ENCODE results near the gene PRRG4.
A peak's percentile ranks its signal among the peaks of the same experiment; 100 is the strongest.
"Not testable (repeated sequence)": the region's sequence is repeated elsewhere in the genome, so short reads cannot be mapped to it uniquely, and the experiment has no call there.

Gene PRRG4

GRCh38 chr11:32829680-32830412, at the start of gene PRRG4:
Gene PRRG4, plus strand, starts transcription at chr11:32829927. Its CDS starts 603 bp downstream, at chr11:32830530.
- peak; percentile 67 for DNase-seq

GRCh38 chr11:32780839-32781238, 48.9 kb upstream of the PRRG4 start:
- not testable (repeated sequence) for DNase-seq

- DNase-seq: no peak
These were observed 48.0 kb upstream of the PRRG4 start for GRCh38 chr11:32781721-32782120.

- DNase-seq: no peak
These were observed 44.5 kb upstream of the PRRG4 start for GRCh38 chr11:32785262-32785661.

GRCh38 chr11:32786811-32787210, 42.9 kb upstream of the PRRG4 start:
- DNase-seq: no peak

GRCh38 chr11:32790916-32791315, 38.8 kb upstream of the PRRG4 start:
- DNase-seq: no peak

GRCh38 chr11:32792111-32792947, 37.4 kb upstream of the PRRG4 start:
- DNase-seq: no peak

- peak; percentile 31 for DNase-seq
These were observed 36.7 kb upstream of the PRRG4 start for GRCh38 chr11:32792948-32793475.

- DNase-seq: no peak
These were observed 35.3 kb upstream of the PRRG4 start, which contains the start of gene CCDC73 for GRCh38 chr11:32794439-32794838. Gene CCDC73, minus strand, starts transcription at chr11:32794662. Its CDS starts 34,419 bp downstream, at chr11:32760243.

GRCh38 chr11:32796425-32796824, 33.3 kb upstream of the PRRG4 start:
- DNase-seq: no peak

- peak; percentile 45 for DNase-seq
These were observed 20.4 kb upstream of the PRRG4 start for GRCh38 chr11:32809313-32809712.

GRCh38 chr11:32817181-32817851, 12.4 kb upstream of the PRRG4 start:
- DNase-seq: no peak

- no peak for DNase-seq
These were observed 11.9 kb upstream of the PRRG4 start for GRCh38 chr11:32817852-32818183.

GRCh38 chr11:32819187-32819586, 10.5 kb upstream of the PRRG4 start:
- DNase-seq: no peak

- no peak for DNase-seq
These were observed 9.2 kb upstream of the PRRG4 start for GRCh38 chr11:32820497-32820896.

GRCh38 chr11:32821517-32821916, 8.2 kb upstream of the PRRG4 start:
- DNase-seq: no peak

- DNase-seq: no peak
These were observed 7.7 kb upstream of the PRRG4 start for GRCh38 chr11:32821917-32822560.

GRCh38 chr11:32823617-32824016, 6.1 kb upstream of the PRRG4 start:
- DNase-seq: not testable (repeated sequence)

GRCh38 chr11:32826113-32826512, 3.6 kb upstream of the PRRG4 start:
- DNase-seq: no peak

- no peak for DNase-seq
These were observed 2.5 kb upstream of the PRRG4 start for GRCh38 chr11:32827276-32827675.

- no peak for DNase-seq
These were observed 509 bp upstream of the PRRG4 start for GRCh38 chr11:32829157-32829679.

GRCh38 chr11:32830413-32830738, 649 bp downstream of the PRRG4 start:
- DNase-seq: no peak

GRCh38 chr11:32830796-32831195, 1.1 kb downstream of the PRRG4 start:
- DNase-seq: no peak

Measured in 8988T (cell line).